ENCODE measurements around the gene RITA1.

RITA1 gene

DNA sequence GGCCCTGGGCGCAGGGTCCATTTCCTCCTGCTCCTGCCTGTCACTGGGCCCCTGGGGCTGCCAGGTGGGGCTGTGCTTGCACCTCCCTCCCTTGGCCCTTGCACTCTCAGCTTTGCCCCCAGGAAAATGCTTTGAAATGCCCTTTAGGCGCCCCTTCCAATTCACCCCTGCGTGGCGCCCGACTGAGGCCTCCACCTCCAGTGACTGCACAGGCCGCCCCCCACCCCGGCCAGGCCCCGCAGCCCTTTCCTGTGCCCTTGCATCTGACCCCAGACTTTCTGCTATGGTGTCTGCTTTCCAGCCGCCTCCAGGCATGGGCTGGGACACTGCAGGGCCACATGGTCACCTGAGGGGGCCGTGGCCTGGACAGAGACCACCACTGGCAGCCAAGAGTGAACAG, 17.7 kb upstream of the RITA1 start:
- TF ChIP-seq, protein P1, sequence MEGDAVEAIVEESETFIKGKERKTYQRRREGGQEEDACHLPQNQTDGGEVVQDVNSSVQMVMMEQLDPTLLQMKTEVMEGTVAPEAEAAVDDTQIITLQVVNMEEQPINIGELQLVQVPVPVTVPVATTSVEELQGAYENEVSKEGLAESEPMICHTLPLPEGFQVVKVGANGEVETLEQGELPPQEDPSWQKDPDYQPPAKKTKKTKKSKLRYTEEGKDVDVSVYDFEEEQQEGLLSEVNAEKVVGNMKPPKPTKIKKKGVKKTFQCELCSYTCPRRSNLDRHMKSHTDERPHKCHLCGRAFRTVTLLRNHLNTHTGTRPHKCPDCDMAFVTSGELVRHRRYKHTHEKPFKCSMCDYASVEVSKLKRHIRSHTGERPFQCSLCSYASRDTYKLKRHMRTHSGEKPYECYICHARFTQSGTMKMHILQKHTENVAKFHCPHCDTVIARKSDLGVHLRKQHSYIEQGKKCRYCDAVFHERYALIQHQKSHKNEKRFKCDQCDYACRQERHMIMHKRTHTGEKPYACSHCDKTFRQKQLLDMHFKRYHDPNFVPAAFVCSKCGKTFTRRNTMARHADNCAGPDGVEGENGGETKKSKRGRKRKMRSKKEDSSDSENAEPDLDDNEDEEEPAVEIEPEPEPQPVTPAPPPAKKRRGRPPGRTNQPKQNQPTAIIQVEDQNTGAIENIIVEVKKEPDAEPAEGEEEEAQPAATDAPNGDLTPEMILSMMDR (IDR thresholded peaks at IDR 0.05) = no peak

DNA sequence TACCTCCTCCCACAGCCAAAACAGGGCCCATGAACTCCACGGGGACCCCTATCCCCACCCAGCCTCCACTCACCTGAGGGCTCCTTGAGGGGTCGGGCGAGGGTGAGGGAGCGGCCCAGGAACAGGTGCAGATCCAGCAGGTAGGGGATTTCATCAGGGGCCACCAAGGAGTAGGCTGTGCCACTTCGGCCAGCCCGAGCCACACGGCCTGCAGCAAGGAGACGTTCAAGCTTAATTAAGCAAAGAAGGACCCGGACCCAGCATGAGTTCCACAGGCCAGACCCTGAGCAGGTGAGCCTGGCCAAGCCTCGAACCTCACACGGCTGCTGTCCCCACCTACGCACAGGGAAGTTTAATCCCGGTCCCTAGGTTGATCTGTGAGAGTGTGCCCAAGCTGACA, 15.8 kb upstream of the RITA1 start:
- TF ChIP-seq, protein P1 (IDR thresholded peaks at IDR 0.05) = no peak

DNA sequence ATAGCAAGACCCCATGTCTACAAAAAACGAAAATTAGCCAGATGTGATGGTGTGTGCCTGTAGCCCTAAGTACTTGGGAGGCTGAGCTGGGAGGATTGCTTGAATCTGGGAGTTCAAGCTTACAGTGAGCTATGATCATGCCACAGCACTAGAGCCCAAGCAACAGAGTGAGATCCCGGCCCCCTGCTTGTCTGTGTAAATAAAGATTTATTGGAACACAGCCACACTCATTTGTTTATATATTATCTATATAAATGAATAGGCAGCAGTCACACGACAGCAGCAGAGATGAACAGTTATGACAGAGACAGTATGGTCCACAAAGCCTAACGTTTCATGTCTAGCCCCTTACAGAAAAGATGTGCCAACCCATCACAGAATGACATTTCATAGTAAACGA, 15.1 kb upstream of the RITA1 start:
- TF ChIP-seq, protein P1 (IDR thresholded peaks at IDR 0.05) = no peak

DNA sequence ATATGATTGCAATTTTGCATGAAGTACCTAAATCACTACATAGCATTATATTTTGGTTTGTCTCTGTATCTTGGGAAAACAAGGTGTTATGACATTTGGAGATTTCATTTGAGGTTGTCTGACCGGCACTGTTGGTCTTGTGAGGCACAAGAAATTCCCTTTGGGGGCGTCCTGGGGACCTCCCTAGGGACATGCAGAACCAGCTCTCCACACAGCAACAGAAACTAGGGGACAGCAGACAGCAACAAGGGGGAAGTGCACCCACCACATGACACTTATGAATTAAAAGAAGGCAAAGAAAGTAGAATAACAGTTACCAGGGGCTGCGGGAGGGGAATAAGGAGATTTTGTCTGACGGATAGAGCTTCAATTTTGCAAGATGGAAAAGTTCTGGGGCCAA, 14.6 kb upstream of the RITA1 start:
- TF ChIP-seq, protein P1 (IDR thresholded peaks at IDR 0.05) = no peak

DNA sequence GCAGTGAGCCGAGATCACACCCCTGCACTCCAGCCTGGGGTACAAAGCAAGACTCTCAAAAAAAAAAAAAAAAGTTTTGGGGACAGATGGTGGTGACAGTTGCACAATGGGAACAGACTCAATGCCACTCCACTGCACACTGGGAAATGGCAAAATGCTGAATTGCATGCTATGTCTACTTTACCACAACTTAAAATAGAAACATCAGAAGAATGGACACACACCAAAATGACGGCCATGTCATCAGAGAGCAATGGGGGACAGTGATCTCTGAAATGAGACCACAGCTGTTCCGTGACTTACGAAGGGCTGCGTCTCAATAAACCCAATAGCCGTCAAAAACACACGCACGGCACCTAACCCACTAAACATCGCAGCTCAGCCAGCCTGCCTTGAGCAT, 14.0 kb upstream of the RITA1 start:
- TF ChIP-seq, protein P1 (IDR thresholded peaks at IDR 0.05) = no peak

DNA sequence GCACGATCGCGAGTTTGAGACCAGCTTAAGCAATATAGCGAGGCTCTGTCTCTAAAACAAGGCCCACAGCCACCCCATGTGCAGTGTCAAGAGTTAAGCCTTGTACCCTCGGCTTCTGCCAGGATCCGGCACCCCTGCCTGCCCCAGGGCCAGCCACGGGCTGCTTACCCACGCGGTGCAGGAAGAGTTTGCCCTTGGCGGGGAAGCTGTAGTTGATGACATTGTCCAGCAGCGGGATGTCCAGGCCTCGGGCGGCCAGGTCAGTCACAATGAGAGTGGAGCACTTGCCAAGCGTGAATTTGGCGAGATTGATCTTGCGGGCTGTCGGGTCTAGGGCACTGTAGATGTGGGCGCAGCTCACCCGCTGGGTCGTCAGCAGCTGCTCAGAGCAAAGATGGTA, 13.3 kb upstream of the RITA1 start:
- TF ChIP-seq, protein P1 (IDR thresholded peaks at IDR 0.05) = no peak

DNA sequence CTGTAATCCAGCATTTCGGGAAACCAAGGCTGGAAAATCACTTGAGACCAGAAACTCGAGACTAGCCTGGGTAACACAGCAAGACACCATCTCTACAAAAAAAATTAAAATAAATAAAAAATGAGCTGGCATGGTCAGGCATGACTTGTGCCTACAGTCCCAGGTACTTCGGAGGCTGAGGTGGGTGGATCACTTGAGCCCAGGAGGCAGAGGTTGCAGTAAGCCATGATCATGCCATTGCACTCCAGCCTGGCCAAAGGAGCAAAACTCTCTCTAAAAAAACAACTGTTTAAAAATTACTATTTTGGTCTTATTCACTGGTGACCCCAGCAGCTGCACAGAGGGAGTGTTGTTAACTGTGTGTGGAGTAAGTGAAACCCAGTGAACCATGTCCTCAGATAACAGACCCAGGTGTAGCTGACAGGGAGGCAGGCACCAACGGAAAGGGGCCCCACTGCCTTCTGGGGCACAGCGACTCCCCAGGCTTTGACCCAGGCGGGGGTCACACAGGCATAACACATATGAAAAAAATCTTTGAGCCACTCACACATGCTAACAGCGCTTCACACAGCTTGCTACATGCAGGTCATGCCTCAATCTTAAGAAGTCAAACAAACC, 12.3 kb upstream of the RITA1 start:
- TF ChIP-seq, protein P1 (IDR thresholded peaks at IDR 0.05) = no peak
